ENCODE measurements around the gene SVIL.

GRCh38 chr10:29634105-29634504 lies 666 bp downstream of the SVIL start:
- TF ChIP-seq CTCF (conservative IDR thresholded peaks at IDR 0.05) (no peak), ZFX (IDR thresholded peaks at IDR 0.05) (no peak)

All from C4-2B (cell line).